Activated T-helper 17 cell treated with anti-CD3 and anti-CD28 coated beads, Interleukin-2, amount 50 U/mL, for 72 hours (primary cell): ENCODE measurements around the gene FBXW4. TPM values are rescaled to one million over a fixed set of nuclear protein-coding genes. Genes with fewer than 3 reads are reported as not detected.

Experiments
- ATAC-seq: fragments of 150-1000 bp; cut with Tn5 transposase; replicated peaks from 2 replicates; pipeline ENCODE4 v1.10.0; 2021; ENCODE audit warnings: mild to moderate bottlenecking, moderate library complexity
- H3K27ac Mint-ChIP-seq: one replicate; pipeline ENCODE4 v1.8.0; 2022; ENCODE audit warnings: mixed read lengths
- H3K27me3 Mint-ChIP-seq: one replicate; pipeline ENCODE4 v1.8.0; 2022; ENCODE audit warnings: mixed read lengths
- H3K36me3 Mint-ChIP-seq: one replicate; pipeline ENCODE4 v1.8.0; 2022; ENCODE audit warnings: low read depth, mild to moderate bottlenecking, mixed read lengths
- H3K4me1 Mint-ChIP-seq: one replicate; pipeline ENCODE4 v1.8.0; 2022; ENCODE audit warnings: mixed read lengths
- H3K4me3 Mint-ChIP-seq: one replicate; pipeline ENCODE4 v1.8.0; 2022; ENCODE audit warnings: mild to moderate bottlenecking, mixed read lengths
- H3K9me3 Mint-ChIP-seq: one replicate; pipeline ENCODE4 v1.8.0; 2022; ENCODE audit warnings: mixed read lengths
- total RNA-seq, 2 donors: library from RNA; stranded (reverse); gene quantifications; one replicate each; pipeline ENCODE4 v1.2.3, GENCODE V29; 2022

The FBXW4 gene, protein sequence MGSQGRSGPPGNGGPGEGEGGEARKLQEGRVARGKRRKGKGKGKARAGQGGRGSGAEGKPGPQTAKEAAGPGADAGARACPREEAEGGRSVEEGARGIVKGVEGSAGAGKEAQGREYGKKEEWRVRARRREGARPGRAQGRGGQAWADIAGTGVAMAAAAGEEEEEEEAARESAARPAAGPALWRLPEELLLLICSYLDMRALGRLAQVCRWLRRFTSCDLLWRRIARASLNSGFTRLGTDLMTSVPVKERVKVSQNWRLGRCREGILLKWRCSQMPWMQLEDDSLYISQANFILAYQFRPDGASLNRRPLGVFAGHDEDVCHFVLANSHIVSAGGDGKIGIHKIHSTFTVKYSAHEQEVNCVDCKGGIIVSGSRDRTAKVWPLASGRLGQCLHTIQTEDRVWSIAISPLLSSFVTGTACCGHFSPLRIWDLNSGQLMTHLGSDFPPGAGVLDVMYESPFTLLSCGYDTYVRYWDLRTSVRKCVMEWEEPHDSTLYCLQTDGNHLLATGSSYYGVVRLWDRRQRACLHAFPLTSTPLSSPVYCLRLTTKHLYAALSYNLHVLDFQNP
- 10 to 100 TPM; 37.1 to 41.6 TPM for total RNA-seq

DNA sequence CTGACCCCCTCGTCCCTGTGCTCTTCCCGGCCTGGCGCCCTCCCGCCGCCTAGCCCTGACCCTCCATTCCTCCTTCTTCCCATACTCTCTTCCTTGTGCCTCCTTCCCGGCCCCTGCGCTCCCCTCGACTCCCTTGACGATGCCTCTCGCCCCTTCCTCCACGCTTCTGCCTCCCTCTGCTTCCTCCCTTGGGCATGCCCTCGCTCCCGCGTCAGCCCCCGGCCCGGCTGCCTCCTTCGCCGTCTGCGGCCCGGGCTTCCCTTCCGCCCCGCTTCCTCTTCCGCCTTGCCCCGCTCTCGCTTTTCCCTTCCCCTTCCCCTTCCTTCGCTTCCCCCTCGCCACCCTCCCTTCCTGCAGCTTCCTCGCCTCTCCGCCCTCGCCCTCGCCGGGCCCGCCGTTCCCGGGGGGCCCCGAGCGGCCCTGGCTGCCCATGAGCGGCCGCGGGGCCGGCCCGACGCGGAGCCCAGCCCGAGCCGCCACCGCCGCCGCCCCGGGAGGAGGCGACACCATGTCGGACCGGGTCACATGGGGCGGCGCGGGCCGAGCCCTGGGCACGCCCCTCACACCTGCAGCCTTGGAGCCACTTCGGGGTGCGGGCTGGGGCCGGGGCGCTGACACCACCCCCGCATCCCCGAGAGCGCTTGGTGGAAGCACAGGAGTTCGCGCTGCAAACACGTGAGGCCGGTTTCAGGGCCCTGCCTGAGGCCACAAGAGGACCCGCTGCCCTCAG, at the start of gene FBXW4:
Gene FBXW4, minus strand, starts transcription at position 497 of the 730 bp plus-strand sequence. Its CDS starts 65 bp downstream, at position 432.
- peaks cover 12% of the 10 kb centered on the region for H3K36me3 Mint-ChIP-seq
- peak within 1 kb of the TSS; percentile 97 for H3K4me3 Mint-ChIP-seq
- no peaks in the 10 kb centered on the region for H3K27me3 Mint-ChIP-seq
- ATAC-seq: peak; percentile 82
- H3K27ac Mint-ChIP-seq: peak within 1 kb of the TSS; percentile 100
- H3K4me1 Mint-ChIP-seq: peaks cover 10% of the 10 kb centered on the region
- no peaks in the 10 kb centered on the region for H3K9me3 Mint-ChIP-seq

DNA sequence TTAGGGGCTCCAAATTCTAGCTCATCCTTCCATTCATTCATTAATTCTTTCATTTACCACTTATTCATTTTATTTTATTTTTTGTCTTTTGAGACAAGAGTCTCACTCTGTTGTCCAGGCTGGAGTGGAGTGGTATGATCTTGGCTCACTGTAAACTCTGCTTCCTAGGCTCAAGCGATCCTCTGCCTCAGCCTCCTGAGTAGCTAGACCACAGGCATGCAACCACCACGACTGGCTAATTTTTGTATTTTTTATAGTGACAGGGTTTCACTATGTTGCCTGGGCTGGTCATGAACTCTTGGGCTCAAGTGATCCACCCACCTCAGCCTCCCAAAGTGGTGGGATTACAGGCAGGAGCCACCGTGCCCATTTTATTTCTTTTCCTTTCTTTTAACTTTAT, 49.3 kb upstream of the FBXW4 start:
- Mint-ChIP-seq H3K27me3 (peaks cover 3% of the 10 kb centered on the region), H3K4me3 (no peak overlapping the region), H3K36me3 (no peaks in the 10 kb centered on the region), H3K9me3 (no peaks in the 10 kb centered on the region), H3K4me1 (no peaks in the 10 kb centered on the region), H3K27ac (no peak overlapping the region)
- ATAC-seq: no peak

DNA sequence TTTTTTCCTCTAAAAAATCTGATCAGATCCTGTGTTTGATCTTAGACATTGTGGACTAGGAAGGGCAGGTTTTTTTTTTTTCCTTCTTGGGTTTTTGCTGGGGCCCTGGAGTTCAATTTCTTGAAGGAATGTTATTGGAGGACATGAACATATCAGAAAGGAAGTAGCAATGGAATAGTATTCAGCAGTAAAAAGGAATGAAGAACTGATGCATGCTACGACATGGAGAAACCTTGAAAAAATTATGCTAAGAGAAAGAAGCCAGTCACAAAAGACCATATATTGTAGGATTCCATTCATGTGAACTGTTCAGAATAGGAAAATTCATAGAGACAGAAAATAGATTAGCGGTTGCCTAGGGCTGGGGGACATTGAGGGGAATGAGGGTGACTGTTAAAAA, 47.0 kb upstream of the FBXW4 start:
- H3K9me3 Mint-ChIP-seq: no peaks in the 10 kb centered on the region
- no peak overlapping the region for H3K27ac Mint-ChIP-seq
- peaks cover 3% of the 10 kb centered on the region for H3K27me3 Mint-ChIP-seq
- no peak overlapping the region for H3K4me3 Mint-ChIP-seq
- no peaks in the 10 kb centered on the region for H3K36me3 Mint-ChIP-seq
- no peaks in the 10 kb centered on the region for H3K4me1 Mint-ChIP-seq
- no peak for ATAC-seq

DNA sequence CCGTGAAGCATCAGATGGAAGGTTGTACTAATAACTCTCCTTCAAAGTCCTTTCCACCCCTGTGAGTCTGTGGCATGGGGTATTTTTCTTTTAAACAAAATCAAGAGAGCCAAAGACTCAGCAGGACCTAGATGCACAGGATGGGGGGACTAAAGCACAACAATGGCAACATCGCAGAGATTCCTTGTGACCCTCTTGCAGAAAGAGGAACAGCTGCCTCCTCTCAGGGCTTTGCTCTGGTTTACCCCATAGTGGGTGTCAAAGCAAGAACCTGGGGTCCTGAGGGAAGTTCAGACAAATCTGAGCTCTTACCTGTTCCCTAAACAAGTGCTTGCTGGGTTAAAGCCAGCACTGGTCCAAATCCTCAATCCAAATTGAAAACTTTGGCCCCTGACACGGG, 41.7 kb upstream of the FBXW4 start:
- H3K4me3 Mint-ChIP-seq: no peak overlapping the region
- ATAC-seq: no peak
- H3K27me3 Mint-ChIP-seq: peaks cover 18% of the 10 kb centered on the region
- H3K27ac Mint-ChIP-seq: no peak overlapping the region
- no peaks in the 10 kb centered on the region for H3K9me3 Mint-ChIP-seq
- no peaks in the 10 kb centered on the region for H3K4me1 Mint-ChIP-seq
- no peaks in the 10 kb centered on the region for H3K36me3 Mint-ChIP-seq

DNA sequence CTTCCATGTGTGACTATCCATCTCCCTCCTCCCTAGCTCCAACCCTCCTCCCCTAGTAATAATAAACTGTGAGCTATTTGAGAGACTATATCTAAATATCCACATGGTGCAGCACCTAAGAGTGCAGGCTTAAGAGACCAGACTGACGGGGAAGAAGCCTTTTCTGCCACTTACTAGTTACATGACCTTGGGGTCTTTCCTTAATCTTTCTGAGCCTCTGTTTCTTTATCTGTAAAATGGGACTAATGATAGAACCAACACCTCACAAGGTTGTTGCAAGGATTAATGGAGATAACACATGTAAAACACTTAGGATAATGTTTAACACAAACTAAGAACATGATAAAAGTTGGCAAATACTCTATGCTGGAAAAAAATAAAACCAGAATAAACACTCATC, 37.1 kb upstream of the FBXW4 start:
- no peak for ATAC-seq
- peaks cover 23% of the 10 kb centered on the region for H3K27me3 Mint-ChIP-seq
- H3K4me3 Mint-ChIP-seq: no peak overlapping the region
- H3K27ac Mint-ChIP-seq: no peak overlapping the region
- H3K9me3 Mint-ChIP-seq: no peaks in the 10 kb centered on the region
- H3K36me3 Mint-ChIP-seq: no peaks in the 10 kb centered on the region
- H3K4me1 Mint-ChIP-seq: no peaks in the 10 kb centered on the region

DNA sequence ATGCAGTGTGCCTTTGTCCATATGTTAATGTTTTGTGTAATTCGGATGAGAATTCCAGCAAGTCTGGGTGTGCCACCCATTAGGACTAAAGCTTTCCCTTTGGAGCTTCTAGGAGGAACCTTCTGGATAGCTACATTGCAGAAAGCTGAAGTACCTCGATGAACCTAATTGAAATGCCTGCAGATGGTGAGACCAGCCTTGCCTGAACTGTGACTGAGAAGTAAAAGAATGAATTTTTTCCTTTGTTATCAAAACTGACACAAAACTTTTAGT, 31.1 kb upstream of the FBXW4 start:
- no peaks in the 10 kb centered on the region for H3K4me1 Mint-ChIP-seq
- peaks cover 10% of the 10 kb centered on the region for H3K27me3 Mint-ChIP-seq
- H3K9me3 Mint-ChIP-seq: no peaks in the 10 kb centered on the region
- no peaks in the 10 kb centered on the region for H3K36me3 Mint-ChIP-seq
- no peak overlapping the region for H3K4me3 Mint-ChIP-seq
- ATAC-seq: no peak
- H3K27ac Mint-ChIP-seq: no peak overlapping the region

DNA sequence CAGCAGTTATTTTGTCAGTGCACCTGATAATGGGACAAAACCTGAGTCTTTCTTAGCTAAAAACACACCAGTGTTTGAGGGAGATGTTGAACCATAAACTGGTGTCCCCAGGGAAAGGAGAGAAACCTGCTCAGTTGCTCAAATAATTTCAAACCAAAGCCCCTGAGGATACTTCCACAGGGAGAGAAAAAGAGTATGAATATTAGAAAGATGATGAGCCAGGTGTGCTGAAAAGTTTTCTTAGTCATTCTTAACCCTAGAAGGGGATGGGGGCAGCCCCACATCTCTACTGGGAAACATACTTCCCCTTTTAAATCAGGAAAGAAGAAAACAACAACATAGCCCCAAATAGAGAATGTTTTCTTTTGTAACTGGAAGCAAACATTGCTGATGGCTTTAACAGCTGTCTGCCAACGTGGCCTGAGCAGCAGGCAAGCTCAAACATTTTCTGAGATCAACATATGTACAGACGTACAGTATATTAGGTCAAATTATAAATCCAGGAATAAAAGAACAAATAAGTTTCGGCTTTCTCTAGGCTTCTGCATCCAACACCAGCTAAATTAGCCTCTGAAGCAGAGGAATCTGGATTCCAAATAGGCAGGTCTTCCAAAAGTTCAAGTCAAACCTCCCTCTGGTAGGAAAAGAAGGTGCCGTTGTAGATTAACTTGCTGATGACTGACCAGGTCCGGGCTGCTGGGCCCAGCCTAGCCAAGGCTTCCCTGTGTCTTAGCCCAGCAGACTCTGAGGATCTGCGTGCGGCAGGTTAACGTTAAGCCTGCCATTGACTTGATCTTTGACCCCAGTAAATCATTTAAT, 30.5 kb upstream of the FBXW4 start:
- Mint-ChIP-seq H3K27me3 (peaks cover 10% of the 10 kb centered on the region), H3K27ac (peak overlapping the region; percentile 57), H3K4me1 (no peaks in the 10 kb centered on the region), H3K9me3 (no peaks in the 10 kb centered on the region), H3K36me3 (no peaks in the 10 kb centered on the region), H3K4me3 (peak overlapping the region; percentile 12)
- no peak for ATAC-seq

DNA sequence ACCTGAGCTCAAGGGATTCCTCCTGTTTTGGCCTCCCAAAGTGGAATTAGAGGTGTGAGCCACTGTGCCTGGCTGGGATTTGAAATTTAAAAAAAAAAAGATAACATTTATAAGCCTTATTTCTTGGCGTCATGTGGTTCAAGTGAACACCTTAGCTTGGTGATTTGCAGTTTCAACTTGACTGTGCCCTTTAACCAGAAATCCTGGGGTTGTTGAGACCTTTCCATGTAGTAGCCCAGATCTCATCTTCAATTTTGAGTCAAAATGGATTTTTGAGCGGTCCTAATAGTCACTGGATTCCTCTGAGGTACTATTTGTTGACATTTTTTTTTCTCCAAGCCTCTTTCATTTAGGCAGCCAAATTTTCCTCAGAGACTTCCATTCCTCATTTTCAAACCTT, 29.5 kb upstream of the FBXW4 start:
- H3K9me3 Mint-ChIP-seq: no peaks in the 10 kb centered on the region
- peak overlapping the region; percentile 12 for H3K4me3 Mint-ChIP-seq
- H3K36me3 Mint-ChIP-seq: no peaks in the 10 kb centered on the region
- H3K4me1 Mint-ChIP-seq: no peaks in the 10 kb centered on the region
- peaks cover 7% of the 10 kb centered on the region for H3K27me3 Mint-ChIP-seq
- peak overlapping the region; percentile 57 for H3K27ac Mint-ChIP-seq
- peak; percentile 75 for ATAC-seq

DNA sequence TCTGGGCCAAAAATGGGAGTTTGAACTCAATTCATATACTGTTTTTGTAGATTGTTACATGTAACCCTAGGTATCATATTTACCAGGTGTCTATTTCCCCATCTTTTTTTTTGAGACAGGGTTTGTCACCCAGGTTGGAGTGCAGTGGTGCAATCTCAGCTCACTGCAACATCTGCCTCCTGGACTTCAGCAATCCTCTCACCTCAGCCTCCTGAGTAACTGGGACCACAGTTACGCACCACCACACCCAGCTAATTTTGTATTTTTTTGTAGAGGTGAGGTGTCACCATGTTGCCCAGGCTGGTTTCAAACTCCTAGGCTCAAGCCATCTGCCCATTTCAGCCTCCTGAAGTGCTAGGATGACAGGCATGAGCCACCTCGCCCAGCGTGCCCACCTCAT, 28.2 kb upstream of the FBXW4 start:
- H3K4me1 Mint-ChIP-seq: no peaks in the 10 kb centered on the region
- ATAC-seq: no peak

DNA sequence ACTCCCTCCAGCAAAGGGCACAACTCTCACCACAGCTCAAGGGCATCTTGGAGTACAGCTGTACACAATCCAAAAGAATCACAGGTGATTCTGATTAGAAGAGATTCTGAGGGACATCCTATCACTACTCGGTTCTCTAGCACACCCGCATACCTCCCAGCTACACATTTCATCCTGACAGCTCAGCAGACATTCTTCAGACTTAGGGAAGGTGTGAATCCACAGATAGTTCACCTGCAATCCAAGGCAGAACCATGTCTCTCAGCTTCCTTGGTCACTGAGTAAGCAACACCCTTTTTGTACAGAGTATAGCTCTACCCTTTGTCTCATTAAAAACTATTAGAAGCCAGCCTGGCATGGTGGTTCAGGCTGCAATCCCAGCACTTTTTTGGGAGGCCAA, 26.8 kb upstream of the FBXW4 start:
- no peak for ATAC-seq
- H3K9me3 Mint-ChIP-seq: no peaks in the 10 kb centered on the region
- H3K27ac Mint-ChIP-seq: no peak overlapping the region
- H3K36me3 Mint-ChIP-seq: no peaks in the 10 kb centered on the region
- H3K27me3 Mint-ChIP-seq: peaks cover 4% of the 10 kb centered on the region
- peaks cover 5% of the 10 kb centered on the region for H3K4me1 Mint-ChIP-seq
- H3K4me3 Mint-ChIP-seq: no peak overlapping the region

More for the DNA sequence above, 28.2 kb upstream of the FBXW4 start:
- peaks cover 7% of the 10 kb centered on the region for H3K27me3 Mint-ChIP-seq
- no peaks in the 10 kb centered on the region for H3K9me3 Mint-ChIP-seq
- H3K4me3 Mint-ChIP-seq: no peak overlapping the region
- H3K36me3 Mint-ChIP-seq: no peaks in the 10 kb centered on the region
- H3K27ac Mint-ChIP-seq: no peak overlapping the region

DNA sequence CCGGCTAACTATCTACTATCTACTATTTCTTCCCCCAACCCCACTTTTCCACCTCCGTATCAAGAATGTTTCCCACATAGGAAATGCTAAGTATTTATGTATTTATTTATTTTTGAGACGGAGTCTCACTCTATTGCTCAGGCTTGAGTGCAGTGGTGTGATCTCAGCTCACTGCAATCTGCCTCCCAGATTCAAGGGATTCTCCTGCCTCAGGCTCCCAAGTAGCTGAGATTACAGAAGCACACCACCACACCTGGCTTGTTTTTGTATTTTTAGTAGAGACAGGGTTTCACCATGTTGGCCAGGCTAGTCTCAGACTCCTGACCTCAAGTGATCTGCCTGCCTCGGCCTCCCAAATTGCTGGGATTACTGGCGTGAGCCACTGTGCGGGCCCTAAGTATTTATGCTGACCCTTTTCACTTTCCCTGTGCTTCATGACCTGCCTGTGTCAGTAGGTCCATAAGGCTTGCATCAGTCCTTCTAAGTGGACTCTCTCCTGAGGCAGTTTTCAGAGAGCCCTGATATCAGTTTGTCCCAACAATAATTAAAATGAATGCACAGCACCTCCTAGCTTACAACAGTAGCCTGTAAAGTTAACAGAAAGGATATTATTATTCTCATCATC, 25.7 kb upstream of the FBXW4 start:
- no peak for ATAC-seq
- Mint-ChIP-seq H3K4me3 (no peak overlapping the region), H3K27me3 (peaks cover 4% of the 10 kb centered on the region), H3K9me3 (no peaks in the 10 kb centered on the region), H3K36me3 (no peaks in the 10 kb centered on the region), H3K27ac (no peak overlapping the region), H3K4me1 (peaks cover 9% of the 10 kb centered on the region)

DNA sequence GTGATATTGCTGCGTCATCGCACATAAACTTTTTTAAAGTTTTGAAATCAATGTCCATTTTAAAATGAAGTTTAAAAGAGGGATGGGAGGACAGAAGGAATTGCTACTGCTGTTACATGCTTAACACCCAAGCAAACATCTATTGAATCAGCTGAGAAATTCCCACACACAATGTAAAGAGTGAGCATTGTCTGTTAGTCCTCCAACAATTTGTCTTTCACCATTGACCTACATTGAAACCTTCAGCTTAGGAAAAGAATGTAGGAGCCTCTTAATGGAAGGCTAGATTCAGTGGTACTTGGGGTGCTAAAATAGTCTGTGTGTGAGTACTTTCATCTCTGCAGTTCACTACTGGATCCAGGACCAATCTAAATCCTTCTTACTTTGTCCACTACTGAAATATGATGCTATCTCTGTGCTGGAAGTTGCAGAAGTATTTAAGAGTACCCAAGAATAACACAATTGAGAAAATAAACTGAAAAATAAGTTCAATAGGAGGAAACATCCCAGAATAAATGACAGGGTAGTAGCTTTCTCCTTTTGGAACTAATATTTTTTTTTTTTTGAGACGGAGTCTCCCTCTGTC, 23.8 kb upstream of the FBXW4 start:
- no peak overlapping the region for H3K27ac Mint-ChIP-seq
- H3K36me3 Mint-ChIP-seq: no peaks in the 10 kb centered on the region
- H3K9me3 Mint-ChIP-seq: no peaks in the 10 kb centered on the region

DNA sequence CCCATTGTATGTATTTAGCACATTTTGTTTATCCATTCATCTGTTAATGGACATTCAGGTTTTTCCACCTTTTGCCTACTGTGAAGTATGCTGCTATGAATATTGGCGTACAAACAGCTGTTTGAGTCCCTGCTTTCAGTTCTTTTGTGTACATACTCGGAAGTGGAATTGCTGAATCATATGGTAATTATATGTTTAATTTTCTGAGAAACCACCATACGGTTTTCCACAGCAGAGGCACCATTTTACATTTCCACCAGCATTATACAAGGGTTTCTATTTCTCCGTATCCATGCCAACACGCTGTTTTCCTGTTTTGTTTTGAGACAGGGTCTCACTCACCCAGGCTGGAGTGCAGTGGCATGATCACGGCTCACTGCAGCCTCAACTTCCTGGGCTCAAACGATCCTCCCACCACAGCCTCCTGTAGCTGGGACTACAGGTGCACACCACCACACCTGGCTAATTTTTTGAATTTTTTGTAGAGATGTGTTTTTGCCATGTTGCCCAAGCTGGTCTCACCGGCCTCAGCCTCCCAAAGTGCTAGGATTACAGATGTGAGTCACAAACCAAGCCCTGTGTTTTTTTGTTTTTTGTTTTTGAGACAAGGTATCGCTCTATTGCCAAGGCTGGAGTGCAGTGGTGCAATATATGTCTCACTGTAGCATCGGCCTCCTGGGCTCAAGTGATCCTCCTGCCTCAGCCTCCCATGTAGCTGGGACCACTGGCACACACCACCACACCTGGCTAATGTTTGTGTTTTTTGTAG, 22.1 kb upstream of the FBXW4 start:
- Mint-ChIP-seq H3K36me3 (no peaks in the 10 kb centered on the region), H3K4me3 (peak overlapping the region; percentile 70), H3K9me3 (no peaks in the 10 kb centered on the region), H3K4me1 (peaks cover 9% of the 10 kb centered on the region), H3K27ac (peak overlapping the region; percentile 99), H3K27me3 (no peaks in the 10 kb centered on the region)
- peak; percentile 95 for ATAC-seq

More for the DNA sequence above, 23.8 kb upstream of the FBXW4 start:
- Mint-ChIP-seq H3K4me3 (no peak overlapping the region), H3K27me3 (no peaks in the 10 kb centered on the region), H3K4me1 (peaks cover 9% of the 10 kb centered on the region)
- ATAC-seq: no peak
